HG02885 (cell line): ENCODE results near the gene FCN3.

Source experiments
- ATAC-seq: cut with Tn5 transposase; IDR thresholded peaks from one replicate; pipeline ENCODE4 v1.9.1; 2021; ENCODE audit warnings: mild to moderate bottlenecking; ENCODE audit not compliant: unreplicated experiment, poor library complexity

Gene FCN3

DNA sequence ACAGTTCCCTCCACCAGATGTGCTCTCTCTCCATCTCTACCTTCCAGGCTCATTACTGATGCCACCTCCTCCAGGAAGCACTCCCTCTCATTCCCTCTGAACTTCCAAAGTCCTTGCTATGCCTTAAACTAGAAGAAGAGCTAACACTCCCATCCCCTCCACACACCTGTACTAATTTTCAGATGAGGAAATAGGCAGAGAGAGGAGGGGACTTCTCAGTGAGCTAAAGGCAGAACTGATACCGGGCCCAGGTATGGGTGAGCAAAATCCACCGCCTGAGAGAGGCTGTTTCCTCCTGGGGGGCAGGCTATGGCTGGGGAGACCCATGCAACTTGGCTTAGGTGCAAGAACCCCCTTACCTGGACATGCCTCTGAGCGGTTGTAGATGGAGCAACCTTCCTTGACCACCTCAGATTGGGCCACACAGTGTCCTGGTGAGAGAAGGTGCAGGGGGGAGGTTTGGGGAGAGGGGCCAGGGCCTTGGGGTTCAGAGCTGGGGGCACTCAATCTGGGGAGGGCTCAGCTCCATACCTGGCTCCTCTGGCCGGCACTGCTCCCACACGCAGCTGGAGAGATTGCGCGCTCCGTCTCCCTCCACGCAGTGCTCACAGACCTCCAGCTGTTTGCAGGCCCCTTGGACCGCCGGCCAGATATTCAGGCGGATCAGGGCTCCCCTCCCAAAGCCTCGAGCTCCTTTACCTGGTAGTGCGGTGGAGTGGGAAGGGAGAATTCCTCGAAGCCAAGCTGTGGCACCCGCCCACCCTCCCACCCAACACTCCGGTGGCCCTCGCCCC, 7.5 kb upstream of the FCN3 start:
- ATAC-seq, result no peak

DNA sequence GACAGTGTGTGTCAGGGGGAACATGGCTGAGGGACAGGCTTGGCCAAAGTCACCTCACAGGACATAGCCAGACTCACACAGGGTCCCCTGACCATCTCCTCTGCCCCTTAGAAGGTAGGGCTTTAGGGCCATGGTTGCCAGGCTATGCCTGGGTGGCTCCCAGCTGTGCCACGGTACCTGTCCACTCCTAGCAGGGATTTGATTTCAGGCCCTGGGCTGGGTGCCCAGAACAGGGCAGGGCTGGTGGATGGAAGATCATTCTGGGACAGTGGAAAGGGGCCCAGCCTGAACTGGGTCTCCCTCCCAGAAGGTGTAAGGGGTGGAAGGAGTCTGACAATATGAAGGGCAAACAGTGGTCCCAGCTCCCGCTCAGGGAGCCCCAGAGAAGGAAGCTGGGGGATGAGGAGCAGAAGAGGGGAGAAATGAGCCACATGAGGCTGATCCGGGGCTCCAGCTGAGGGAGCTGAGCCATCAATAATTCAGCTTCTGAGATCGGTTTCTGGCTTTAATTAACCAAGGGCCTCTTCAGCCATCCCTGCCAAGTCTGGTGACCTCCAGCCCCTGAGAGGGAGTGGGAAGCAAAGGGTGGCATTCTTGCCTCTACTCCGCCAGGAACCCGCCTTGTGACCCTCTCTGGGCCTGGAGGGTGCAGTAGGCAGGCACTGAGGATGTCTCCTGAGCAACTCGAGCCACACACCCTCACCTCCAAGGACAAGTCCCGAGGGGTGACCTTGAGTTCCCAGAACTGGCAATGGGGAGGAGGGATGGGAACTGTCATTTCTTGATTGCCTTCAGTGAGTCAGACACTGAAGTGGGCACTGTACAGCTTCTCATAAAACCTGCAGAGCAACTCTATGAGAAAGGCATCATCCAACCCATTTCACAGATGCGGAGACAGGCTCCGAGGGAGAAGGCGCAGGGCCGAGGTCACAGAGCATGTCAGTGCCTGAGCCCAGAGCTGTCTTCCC, 6.4 kb upstream of the FCN3 start:
- ATAC-seq, result no peak

DNA sequence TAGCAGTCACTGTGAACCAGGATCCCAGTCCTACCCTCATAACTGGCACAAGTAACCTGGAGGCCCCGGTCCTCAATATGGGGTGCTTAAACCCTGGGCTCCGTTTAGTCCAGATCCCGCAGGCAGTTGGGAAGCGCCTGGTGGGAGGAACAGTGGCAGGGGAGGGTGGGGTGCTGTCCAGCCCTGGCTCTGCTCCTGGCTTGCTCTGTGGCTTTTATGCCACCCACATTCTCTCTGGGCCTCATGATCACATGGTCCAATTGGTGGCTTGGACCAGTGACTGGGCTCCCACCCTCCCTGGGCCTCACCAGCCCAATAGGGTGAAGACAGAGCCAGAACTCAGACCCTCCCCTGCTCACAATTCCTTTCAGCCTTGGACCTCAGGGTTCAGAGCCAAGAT, 5.6 kb upstream of the FCN3 start:
- no peak for ATAC-seq

DNA sequence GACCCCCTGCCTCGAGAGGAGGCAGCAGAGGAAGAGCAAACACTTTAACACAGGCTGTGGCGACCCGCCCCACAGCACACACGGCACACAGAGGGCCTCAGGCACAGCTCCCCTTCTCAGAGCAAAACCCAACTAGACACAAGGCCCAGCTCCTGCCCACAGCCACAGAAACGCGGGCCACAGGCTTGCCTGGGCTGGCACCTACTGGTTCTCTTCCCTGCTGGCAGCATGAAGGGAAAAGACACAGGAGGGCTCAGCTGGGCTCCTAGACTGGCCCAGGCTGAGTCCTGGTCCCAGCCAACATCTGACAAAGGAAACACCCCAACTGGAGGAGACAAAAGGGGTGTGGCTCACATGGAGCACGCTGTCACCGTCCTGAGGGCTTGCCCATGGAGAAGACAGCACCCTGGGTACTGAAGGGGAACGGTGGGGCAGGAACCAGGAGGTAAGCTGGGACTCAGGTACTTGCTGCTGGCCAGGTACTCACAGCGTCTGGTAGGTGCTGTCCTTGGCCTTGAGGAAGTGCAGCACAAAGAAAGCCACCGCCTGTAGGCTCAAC, 5.0 kb upstream of the FCN3 start:
- ATAC-seq, result no peak

DNA sequence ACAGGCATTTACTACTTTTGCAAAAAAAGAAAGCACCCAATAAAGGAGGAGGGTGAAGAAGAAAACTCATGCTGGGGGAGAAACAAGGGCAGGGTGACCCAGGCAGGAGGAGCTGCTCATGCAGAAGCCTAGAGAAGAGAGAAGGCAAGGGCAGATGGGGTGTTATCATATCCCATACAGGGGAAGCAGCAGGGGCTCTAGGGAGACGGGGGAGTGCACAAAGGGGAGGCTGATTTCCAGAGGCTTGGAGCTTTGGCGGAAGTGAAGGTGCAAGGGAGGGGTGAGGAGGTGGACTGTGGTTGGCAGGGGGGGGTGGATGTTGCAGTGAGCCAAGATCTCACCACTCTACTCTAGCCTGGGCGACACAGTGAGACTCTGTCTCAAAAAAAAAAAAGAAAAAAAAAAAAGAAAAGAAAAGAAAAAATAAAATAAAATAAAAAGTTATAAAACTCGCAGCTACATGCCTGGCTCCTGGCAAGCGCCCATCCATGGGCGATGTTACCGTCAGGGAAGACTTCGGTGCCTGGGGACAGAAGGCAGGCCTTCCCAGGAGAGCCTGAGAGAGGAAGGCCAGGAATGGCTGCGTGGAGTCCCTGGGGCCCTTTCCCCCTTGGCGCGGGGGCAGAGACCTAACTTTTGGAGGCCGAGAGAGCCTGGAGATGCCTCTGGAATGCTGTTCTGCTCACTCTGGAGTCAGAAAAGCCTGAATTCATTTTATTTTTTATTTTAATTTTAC, 3.3 kb upstream of the FCN3 start:
- no peak for ATAC-seq

DNA sequence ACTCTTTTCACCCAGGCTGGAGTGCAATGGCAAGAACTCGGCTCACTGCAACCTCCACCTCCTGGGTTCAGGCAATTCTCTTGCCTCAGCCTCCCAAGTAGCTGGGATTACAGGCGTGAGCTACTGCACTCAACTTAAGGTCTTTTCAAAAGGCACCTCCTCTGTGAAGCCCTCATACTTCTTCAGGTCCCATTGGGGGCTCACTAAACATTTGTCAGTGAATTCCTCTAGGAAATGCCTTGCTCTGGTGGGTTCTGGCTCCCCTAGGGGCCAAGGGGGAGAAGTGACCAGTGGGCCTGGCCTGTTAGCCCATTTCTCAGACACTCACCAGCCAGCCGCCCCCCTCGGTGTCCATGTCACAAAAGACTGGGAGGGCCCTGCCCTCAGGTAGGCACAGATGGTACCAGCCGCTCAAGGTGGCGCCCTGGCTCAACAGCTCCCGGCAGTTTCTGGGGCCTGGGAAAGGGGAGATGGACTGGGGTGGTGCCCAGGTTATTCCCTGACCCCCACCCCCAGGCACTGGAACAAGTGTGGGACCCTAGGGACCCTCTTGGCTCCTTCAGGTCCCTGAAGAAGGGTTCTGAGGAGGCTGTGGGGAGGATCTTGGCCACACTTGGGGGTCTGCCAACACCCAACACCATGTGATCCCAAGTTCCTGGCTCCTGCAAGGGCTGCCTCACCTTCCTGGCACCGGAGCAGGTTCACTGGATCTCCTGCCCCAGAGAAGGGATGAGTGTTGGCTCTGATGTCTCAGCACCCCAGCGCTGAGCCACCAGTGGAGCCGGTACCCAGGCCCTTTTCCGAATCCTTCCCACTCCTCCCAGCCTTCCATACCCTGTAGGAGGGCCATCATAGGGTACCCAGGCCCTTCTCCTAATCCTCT, 1.6 kb downstream of the FCN3 start:
- ATAC-seq, result no peak

DNA sequence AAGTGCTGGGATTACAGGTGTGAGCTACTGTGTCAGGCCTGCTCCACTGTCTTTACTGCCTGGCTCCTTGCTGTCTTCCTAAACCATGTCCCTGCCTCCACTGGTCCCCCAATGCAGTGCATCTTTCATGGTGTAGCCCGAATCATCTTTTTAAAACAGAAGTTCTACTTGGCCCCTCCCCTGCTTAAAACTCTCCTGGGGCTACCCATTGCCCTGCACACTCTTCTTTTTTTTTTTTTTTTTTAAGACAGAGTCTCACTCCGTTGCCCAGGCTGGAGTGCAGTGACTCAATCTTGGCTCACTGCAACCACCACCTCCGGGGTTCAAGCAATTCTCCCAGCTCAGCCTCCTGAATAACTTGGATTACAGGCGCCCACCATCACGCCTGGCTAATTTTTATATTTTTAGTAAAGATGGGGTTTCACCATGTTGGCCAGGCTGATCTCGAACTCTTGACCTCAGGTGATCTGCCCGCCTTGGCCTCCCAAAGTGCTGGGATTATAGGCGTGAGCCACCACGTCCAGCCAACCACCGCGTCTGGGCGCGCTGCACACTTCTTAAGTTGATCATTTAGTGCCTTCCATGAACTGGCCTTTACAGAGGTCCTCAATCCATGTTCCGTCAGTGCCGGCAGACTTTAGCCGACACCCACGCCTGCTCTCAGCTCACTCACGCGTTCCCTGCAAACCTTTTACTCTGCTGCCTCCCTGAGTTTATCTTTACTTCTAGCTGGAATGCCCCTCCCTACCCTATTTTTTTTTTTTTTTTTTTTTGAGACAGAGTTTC, 2.4 kb downstream of the FCN3 start:
- ATAC-seq, result no peak

DNA sequence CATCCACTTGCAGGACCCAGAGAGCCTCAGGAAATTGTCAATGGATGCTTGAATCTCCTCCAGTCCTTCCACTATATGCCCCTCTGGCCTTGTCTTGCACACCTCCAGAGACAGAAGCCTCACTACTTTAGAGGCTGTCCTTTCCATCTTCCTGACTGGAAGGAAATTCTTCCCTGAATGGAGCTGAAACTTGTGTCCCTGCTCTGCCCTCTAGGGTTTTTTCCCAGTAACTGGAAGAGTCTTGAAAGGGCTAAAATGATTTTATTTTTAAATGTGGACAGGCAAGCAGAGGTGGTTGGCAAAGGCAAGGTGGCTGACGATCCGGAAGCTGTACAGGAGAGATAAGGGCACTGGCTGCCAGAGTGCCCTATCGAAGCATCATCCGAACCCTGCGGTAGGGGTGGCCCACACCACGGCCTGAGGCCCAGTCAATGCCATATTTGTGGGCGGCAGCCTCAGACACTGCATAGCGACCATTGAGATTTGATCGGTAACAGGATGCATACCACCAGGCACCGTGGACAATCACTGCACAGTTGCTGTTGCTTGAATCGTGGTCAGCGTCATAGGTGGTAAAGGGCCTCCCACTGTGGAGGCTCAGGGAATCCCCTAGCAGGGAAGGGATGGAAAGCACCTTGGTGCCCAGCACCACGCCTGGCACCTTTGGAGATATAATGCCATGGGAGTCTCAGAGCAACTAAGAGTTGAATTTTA, 5.6 kb downstream of the FCN3 start:
- no peak for ATAC-seq

DNA sequence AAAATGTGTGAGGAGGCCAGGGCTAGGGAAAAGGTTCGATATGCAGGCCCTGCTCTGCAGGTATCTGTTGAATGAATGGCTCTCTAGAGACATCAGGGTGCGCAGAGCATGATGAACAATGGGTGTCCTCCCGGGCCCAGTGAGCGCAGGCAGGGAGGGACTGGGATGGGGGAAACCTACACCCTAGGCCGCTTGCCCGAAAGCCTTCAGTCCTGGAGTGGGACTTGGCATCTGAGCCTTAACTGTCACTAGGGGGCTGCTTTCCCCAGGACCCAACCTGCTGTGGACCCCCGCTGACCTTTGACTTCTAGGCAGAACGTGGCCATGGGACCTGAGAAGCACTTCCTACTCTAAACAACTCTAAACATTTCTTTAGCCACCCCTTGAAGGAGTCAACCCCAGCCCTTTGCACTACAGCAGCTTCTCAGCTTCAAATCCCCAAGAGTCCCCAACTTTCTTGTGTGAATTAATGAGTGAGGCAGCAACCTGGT, 7.4 kb downstream of the FCN3 start:
- no peak for ATAC-seq

DNA sequence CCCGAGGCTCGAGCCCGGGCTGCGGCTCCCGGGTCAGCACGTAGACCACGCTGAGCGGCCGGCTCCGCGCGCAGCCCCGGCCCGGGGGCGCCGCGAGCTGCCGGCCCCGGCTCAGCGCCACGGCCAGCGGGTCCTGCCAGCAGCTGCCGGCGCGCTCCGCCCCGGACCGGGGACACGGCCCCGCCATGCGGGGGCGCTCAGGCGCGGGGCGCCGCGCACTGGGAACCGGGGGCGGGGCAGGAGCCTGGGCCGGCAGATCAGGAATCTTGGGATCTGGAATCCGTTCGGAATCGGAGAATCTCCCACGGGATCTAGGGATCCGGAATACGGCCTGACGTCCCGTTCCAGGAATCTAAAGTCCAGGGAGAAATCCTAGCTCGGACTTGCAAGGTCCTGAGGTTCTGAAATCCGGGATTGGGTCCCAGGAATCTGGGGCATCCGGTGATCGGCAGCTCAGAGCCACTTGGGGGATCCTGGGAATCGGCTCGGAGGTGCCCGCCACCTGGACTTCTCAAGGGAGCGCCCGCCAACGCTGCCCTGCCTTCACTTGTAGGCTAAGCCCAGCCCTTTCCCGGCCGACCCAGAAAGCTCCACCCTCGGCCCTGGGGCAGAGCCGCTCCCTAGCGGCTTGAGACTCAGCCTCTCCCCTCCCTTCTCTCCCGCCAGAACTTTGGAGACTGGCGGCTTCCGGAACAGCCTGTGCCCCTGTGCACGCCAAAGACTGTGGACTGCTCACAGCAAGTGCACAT, 8.0 kb downstream of the FCN3 start, which contains the start of gene MAP3K6:
MAP3K6 (minus strand) TSS at position 551 of the 749 bp plus-strand sequence; CDS start at position 187, 364 bp downstream.
- ATAC-seq, result peak; percentile 29

DNA sequence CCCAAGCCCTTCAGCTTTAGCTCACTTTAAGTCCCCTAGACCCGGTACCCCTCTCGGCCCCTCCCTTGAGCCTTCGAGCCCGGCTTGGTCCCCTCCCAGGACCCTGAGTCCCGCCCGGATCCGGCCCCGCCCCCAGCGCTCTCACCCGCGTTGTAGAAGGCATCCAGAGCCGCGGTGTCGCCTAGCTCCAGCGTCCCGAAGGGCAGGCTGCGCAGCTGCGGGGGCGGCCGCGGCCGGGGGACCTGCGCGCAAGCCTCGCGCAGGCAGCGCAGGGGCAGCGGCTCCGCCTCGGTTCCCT, 8.6 kb downstream of the FCN3 start:
- peak; percentile 51 for ATAC-seq

DNA sequence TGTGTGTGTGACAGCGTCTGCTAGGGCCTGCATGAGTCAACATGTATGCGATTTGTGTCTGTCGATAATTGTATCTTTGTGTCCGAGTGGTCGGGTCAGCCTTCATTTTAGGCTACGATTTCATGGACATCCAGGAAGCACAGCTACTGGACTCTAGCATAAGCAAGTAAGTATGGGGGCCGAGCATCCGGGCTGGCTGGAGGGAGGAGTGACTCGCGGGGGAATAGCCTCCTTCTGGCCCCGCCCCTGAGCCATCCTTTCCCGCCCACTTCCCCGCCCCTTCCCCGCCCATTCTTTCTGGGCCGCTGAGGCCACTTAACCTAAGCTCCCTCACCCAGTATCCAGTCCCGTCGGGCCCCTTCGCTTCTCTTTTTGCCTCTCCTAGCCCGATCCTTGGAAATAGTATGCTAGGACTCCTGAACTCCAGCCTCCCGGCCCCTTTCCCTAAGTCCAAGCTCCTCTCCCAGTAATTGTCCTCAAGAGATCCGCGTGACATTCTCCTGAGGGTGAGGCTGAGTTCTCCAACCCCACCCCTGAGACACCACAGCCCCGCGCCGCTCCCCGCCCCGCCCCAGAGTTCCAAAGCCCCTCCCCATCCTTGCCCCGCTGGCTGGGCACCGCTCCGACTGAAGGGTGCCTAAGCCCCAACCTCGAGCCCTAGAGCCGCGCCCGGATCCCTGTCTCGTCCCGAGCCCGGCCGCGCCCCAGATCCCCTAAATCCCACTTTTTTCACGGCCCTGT, 9.1 kb downstream of the FCN3 start:
- peak; percentile 43 for ATAC-seq

DNA sequence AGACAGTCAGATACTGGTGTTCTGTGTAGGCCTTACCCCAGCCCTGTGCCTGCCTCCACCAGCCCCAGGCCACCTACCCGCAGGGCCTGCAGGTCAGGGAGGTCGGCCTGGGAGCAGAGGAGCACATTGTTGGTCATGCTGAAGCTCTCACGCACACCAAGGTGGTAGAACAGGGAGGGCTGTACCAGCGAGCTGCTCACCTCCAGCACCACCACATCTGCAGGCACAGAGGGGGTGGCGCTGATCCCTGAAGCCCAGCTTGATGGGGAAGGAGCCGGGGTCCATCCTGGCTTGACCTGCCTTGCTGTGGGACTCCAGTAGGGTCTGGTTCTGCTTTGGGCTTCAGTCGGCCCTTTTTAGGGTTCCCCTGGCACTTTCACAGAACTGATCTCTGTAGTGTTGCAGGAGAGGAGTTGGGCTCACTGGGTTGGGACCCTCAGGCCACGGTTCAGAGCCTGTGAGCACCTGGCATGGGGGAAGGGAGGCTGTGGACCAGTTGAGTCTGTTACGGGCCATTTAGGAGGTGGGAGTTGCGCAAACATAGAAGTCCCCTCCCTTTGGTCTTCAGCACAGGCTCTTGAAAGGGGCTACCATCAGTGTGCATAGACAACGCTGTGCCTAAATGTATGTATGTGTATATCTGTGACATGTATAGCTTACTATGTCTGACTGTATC, 9.8 kb downstream of the FCN3 start:
- ATAC-seq, result peak; percentile 5

DNA sequence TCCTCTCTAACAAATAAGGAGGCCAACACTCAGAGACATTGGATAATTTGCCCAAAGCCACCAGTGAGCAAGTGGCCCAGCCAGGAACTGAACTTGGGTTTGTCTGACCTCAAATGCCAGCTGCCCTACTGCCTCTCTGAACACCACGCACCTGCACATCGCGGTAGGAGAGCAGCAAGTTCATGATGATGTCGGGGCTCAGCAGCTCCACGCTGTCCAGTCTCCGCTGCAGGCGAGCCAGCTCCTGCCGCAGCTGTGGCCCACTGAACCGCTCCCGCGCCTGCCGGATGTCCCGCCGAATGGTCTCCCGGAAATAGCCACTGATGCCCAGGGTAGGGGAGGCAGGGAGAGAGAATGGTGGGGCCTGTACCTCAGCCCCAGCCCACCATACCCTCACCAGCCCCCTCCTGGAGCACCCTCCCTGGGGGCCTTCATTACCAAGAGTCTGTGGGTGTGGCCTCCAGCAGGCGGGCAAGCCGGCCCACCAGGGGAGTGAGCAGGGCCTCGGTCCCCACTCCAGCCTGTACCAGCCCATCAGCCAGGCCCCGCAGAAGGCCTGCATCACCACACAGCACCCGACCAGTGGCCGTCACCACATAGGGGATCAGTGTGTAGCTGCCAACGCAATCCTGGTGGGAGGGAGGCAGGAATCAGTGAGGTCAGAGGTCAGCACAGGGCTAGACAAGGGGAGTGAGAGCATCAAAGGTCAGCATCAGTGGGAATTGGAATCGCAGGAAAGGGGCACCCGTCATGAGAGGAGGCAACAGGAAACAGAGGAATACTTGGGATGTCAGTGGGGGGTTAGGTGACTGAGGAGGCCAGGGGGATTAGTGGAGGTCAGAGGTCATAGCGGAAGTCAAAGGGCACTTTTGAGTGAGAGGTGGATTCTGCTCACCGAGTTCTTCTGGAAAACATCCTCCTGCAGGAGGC, 10.6 kb downstream of the FCN3 start:
- no peak for ATAC-seq

DNA sequence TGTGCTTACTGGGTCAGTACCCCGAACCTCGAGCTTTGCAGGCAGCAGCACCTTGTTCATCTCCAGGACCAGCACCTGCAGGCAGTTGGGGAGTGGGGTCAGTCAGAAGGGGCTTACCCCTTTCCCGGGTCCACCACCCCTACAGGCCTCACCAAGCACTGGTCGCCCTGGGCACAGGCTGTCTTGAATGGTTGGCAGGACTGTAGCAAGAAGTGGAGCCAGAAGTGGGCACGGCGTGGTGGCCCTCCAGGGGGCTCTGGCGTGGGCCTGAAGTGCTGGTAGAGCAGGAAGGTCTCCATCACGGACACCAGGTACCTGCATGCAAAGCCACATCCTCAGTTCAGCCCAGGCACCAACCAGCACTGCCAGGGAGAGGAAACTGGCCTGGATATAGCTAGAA, 13.1 kb downstream of the FCN3 start:
- no peak for ATAC-seq
